NCI-H2081 (cell line): ENCODE measurements around the gene COL24A1.
A peak's percentile ranks its signal among the peaks of the same experiment; 100 is the strongest.

Experiments
- DNase-seq, 2 experiments: peaks; one replicate each; lab custom pipeline; 2025; lab: John Stamatoyannopoulos, UW

Gene COL24A1

GRCh38 chr1:86156566-86157455, at the start of gene COL24A1:
Gene COL24A1, minus strand, starts transcription at chr1:86156772. Its CDS starts 376 bp downstream, at chr1:86156396.
- DNase-seq = no peak

GRCh38 chr1:86205741-86206140, 49.2 kb upstream of the COL24A1 start:
- no peak for DNase-seq

- no peak for DNase-seq
Observed at GRCh38 chr1:86202552-86203340, 46.2 kb upstream of the COL24A1 start.

- no peak for DNase-seq
Observed at GRCh38 chr1:86201311-86201710, 44.7 kb upstream of the COL24A1 start.

- DNase-seq = no peak
Observed at GRCh38 chr1:86200901-86201300, 44.3 kb upstream of the COL24A1 start.

GRCh38 chr1:86197206-86197855, 40.8 kb upstream of the COL24A1 start:
- DNase-seq = no peak

- DNase-seq = peak in 1 of 2 experiments; percentile 58
Observed at GRCh38 chr1:86195281-86195680, 38.7 kb upstream of the COL24A1 start.

- no peak for DNase-seq
Observed at GRCh38 chr1:86194491-86195034, 38.0 kb upstream of the COL24A1 start.

- no peak for DNase-seq
Observed at GRCh38 chr1:86192417-86192816, 35.8 kb upstream of the COL24A1 start.

GRCh38 chr1:86191958-86192357, 35.4 kb upstream of the COL24A1 start:
- DNase-seq = no peak

- DNase-seq = no peak
Observed at GRCh38 chr1:86190873-86191272, 34.3 kb upstream of the COL24A1 start.

- DNase-seq = no peak
Observed at GRCh38 chr1:86184426-86184825, 27.9 kb upstream of the COL24A1 start.

GRCh38 chr1:86183810-86184209, 27.2 kb upstream of the COL24A1 start:
- no peak for DNase-seq

- no peak for DNase-seq
Observed at GRCh38 chr1:86176226-86176625, 19.7 kb upstream of the COL24A1 start.

GRCh38 chr1:86175756-86176155, 19.2 kb upstream of the COL24A1 start:
- DNase-seq = peak in 1 of 2 experiments; percentile 9

- no peak for DNase-seq
Observed at GRCh38 chr1:86169625-86170024, 13.1 kb upstream of the COL24A1 start.

GRCh38 chr1:86159800-86160199, 3.2 kb upstream of the COL24A1 start:
- no peak for DNase-seq

- no peak for DNase-seq
Observed at GRCh38 chr1:86155807-86156565, 586 bp downstream of the COL24A1 start.

- no peak for DNase-seq
Observed at GRCh38 chr1:86155051-86155806, 1.3 kb downstream of the COL24A1 start.

GRCh38 chr1:86154571-86155050, 2.0 kb downstream of the COL24A1 start:
- no peak for DNase-seq
